Stimulated activated CD4-positive, alpha-beta T cell treated with anti-CD3 and anti-CD28 coated beads, Interleukin-4, amount 100 ng/mL, for 48 hours (primary cell): Measurements from ENCODE around the gene CFAP92.
"Not testable (repeated sequence)": the region's sequence is repeated elsewhere in the genome, so short reads cannot be mapped to it uniquely, and the experiment has no call there.

Source experiments
- DNase-seq, 2 donors: peaks; one replicate each; pipeline ENCODE4 v3.0.0-alpha.2; 2020; ENCODE audit warnings: low read depth in 2 of 2

The CFAP92 gene

GRCh38 chr3:128902426-128902825, 91.5 kb downstream of the CFAP92 start:
- no peak for DNase-seq

- DNase-seq, result no peak
Observed at GRCh38 chr3:128895843-128896697, 97.8 kb downstream of the CFAP92 start.

- no peak for DNase-seq
Observed at GRCh38 chr3:128889139-128889894, 104.6 kb downstream of the CFAP92 start.

- no peak for DNase-seq
Observed at GRCh38 chr3:128884992-128885391, 108.9 kb downstream of the CFAP92 start.

GRCh38 chr3:128882719-128883118, 111.2 kb downstream of the CFAP92 start:
- no peak for DNase-seq

GRCh38 chr3:128881576-128881975, 112.3 kb downstream of the CFAP92 start:
- DNase-seq, result no peak

- DNase-seq, result not testable (repeated sequence)
Observed at GRCh38 chr3:128880455-128880854, 113.4 kb downstream of the CFAP92 start.

- no peak for DNase-seq
Observed at GRCh38 chr3:128879991-128880390, 113.9 kb downstream of the CFAP92 start.

- peak; percentile 96 for DNase-seq
Observed at GRCh38 chr3:128879125-128879969, 114.5 kb downstream of the CFAP92 start, which contains the start of gene ACAD9. Gene ACAD9 (plus strand): TSS chr3:128879620. CDS start chr3:128879692, 72 bp downstream.

- no peak for DNase-seq
Observed at GRCh38 chr3:128878556-128879124, 115.2 kb downstream of the CFAP92 start.

- DNase-seq, result no peak
Observed at GRCh38 chr3:128878011-128878457, 115.8 kb downstream of the CFAP92 start.

- peak; percentile 47 to 56 for DNase-seq
Observed at GRCh38 chr3:128875556-128876120, 118.2 kb downstream of the CFAP92 start.

- no peak for DNase-seq
Observed at GRCh38 chr3:128874481-128875180, 119.2 kb downstream of the CFAP92 start.

GRCh38 chr3:128873244-128874022, 120.4 kb downstream of the CFAP92 start:
- no peak for DNase-seq

GRCh38 chr3:128872744-128873143, 121.1 kb downstream of the CFAP92 start:
- no peak for DNase-seq

- no peak for DNase-seq
Observed at GRCh38 chr3:128872282-128872681, 121.6 kb downstream of the CFAP92 start.

- DNase-seq, result no peak
Observed at GRCh38 chr3:128870347-128870746, 123.5 kb downstream of the CFAP92 start.

- DNase-seq, result no peak
Observed at GRCh38 chr3:128867200-128868125, 126.4 kb downstream of the CFAP92 start.
